Neural progenitor cell (in vitro differentiated cells): Measurements from ENCODE around the gene MACROD2.

Experiments
- EZH2 ChIP-seq: fragments of 200-600 bp; sonication (generic); IDR thresholded peaks from 2 replicates; pipeline ENCODE4 v1.6.1; 2017; ENCODE audit warnings: antibody characterized with exemption, mild to moderate bottlenecking, moderate library complexity
- EZH2phosphoT487 ChIP-seq: fragments of 200-600 bp; sonication (generic); IDR thresholded peaks from 2 replicates; pipeline ENCODE4 v1.6.1; 2017; ENCODE audit warnings: antibody characterized with exemption
- TF ChIP-seq, protein P1 (sequence below): fragments of 200-600 bp; sonication (generic); IDR thresholded peaks from 2 replicates; pipeline ENCODE4 v1.5.1; 2017; ENCODE audit warnings: antibody characterized with exemption, mild to moderate bottlenecking

DNA sequence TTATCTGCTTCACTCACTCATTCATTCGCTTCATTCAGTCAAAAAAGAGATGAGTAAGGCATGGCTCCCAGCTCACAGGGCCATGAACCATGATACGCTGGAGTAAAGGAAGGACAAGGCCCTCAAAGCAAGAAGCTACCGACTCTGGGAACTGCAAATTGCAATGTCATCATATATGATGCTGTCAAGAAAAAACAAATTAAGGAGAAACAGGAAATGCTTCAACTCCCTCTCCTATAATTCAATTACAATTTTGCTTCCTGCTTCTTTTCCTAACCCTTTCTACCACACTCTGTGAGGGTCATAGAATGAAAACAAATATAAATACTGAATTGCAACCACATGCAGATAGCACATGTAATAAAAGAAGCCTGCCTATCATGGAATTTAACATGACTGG is 1067.8 kb downstream of the MACROD2 start:
- no peak for TF ChIP-seq EZH2
- TF ChIP-seq, protein P1, sequence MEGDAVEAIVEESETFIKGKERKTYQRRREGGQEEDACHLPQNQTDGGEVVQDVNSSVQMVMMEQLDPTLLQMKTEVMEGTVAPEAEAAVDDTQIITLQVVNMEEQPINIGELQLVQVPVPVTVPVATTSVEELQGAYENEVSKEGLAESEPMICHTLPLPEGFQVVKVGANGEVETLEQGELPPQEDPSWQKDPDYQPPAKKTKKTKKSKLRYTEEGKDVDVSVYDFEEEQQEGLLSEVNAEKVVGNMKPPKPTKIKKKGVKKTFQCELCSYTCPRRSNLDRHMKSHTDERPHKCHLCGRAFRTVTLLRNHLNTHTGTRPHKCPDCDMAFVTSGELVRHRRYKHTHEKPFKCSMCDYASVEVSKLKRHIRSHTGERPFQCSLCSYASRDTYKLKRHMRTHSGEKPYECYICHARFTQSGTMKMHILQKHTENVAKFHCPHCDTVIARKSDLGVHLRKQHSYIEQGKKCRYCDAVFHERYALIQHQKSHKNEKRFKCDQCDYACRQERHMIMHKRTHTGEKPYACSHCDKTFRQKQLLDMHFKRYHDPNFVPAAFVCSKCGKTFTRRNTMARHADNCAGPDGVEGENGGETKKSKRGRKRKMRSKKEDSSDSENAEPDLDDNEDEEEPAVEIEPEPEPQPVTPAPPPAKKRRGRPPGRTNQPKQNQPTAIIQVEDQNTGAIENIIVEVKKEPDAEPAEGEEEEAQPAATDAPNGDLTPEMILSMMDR: no peak
- no peak for TF ChIP-seq EZH2phosphoT487
